KOPT-K1 (cell line): ENCODE measurements around the gene LEAP2.
"Not testable (repeated sequence)": the region's sequence is repeated elsewhere in the genome, so short reads cannot be mapped to it uniquely, and the experiment has no call there.

Experiments
- H3K27ac ChIP-seq: fragments of 200-600 bp; sonication (generic); 2 replicates; pipeline ENCODE4 v1.5.1; 2016; ENCODE audit warnings: antibody characterized with exemption, mild to moderate bottlenecking, low read depth, low read length; ENCODE audit not compliant: poor library complexity, severe bottlenecking
- H3K36me3 ChIP-seq: fragments of 200-600 bp; sonication (generic); 2 replicates; pipeline ENCODE4 v1.5.1; 2017; ENCODE audit warnings: antibody characterized with exemption, mild to moderate bottlenecking, low read length, moderate library complexity; ENCODE audit not compliant: insufficient read depth
- H3K9me3 ChIP-seq: fragments of 200-600 bp; sonication (generic); 2 replicates; pipeline ENCODE4 v1.5.1; 2017; ENCODE audit warnings: antibody characterized with exemption, low read length, mild to moderate bottlenecking; ENCODE audit not compliant: insufficient read depth, poor library complexity, severe bottlenecking

The LEAP2 gene

GRCh38 chr5:132836852-132837251 is 36.6 kb upstream of the LEAP2 start:
- Histone ChIP-seq H3K36me3 (no peaks in the 10 kb centered on the region), H3K27ac (no peak overlapping the region), H3K9me3 (no peaks in the 10 kb centered on the region)

GRCh38 chr5:132837868-132838267 is 35.6 kb upstream of the LEAP2 start:
- no peaks in the 10 kb centered on the region for H3K9me3 ChIP-seq
- no peaks in the 10 kb centered on the region for H3K36me3 ChIP-seq
- H3K27ac ChIP-seq = no peak overlapping the region

GRCh38 chr5:132838516-132839282 is 34.8 kb upstream of the LEAP2 start:
- no peak overlapping the region for H3K27ac ChIP-seq
- H3K36me3 ChIP-seq = no peaks in the 10 kb centered on the region
- no peaks in the 10 kb centered on the region for H3K9me3 ChIP-seq

GRCh38 chr5:132839426-132840301 is 33.8 kb upstream of the LEAP2 start:
- Histone ChIP-seq H3K36me3 (no peaks in the 10 kb centered on the region), H3K27ac (no peak overlapping the region), H3K9me3 (no peaks in the 10 kb centered on the region)

GRCh38 chr5:132840313-132840712 is 33.2 kb upstream of the LEAP2 start:
- Histone ChIP-seq H3K36me3 (no peaks in the 10 kb centered on the region), H3K27ac (no peak overlapping the region)

GRCh38 chr5:132840896-132841295 is 32.6 kb upstream of the LEAP2 start:
- no peaks in the 10 kb centered on the region for H3K36me3 ChIP-seq

More at GRCh38 chr5:132840313-132840712, 33.2 kb upstream of the LEAP2 start:
- H3K9me3 ChIP-seq = no peaks in the 10 kb centered on the region

GRCh38 chr5:132841305-132841704 is 32.2 kb upstream of the LEAP2 start:
- no peaks in the 10 kb centered on the region for H3K9me3 ChIP-seq
- H3K36me3 ChIP-seq = no peaks in the 10 kb centered on the region
- H3K27ac ChIP-seq = no peak overlapping the region

More at GRCh38 chr5:132840896-132841295, 32.6 kb upstream of the LEAP2 start:
- Histone ChIP-seq H3K27ac (no peak overlapping the region), H3K9me3 (no peaks in the 10 kb centered on the region)

GRCh38 chr5:132848270-132848669 is 25.2 kb upstream of the LEAP2 start:
- Histone ChIP-seq H3K27ac (no peak overlapping the region), H3K36me3 (no peaks in the 10 kb centered on the region), H3K9me3 (no peaks in the 10 kb centered on the region)

GRCh38 chr5:132849347-132849746 is 24.1 kb upstream of the LEAP2 start:
- H3K27ac ChIP-seq = no peak overlapping the region
- no peaks in the 10 kb centered on the region for H3K9me3 ChIP-seq
- no peaks in the 10 kb centered on the region for H3K36me3 ChIP-seq

GRCh38 chr5:132850066-132850465 is 23.4 kb upstream of the LEAP2 start:
- H3K27ac ChIP-seq = no peak overlapping the region
- no peaks in the 10 kb centered on the region for H3K9me3 ChIP-seq
- no peaks in the 10 kb centered on the region for H3K36me3 ChIP-seq

GRCh38 chr5:132853323-132853722 is 20.1 kb upstream of the LEAP2 start:
- Histone ChIP-seq H3K27ac (no peak overlapping the region), H3K9me3 (no peaks in the 10 kb centered on the region), H3K36me3 (no peaks in the 10 kb centered on the region)

GRCh38 chr5:132853790-132854189 is 19.7 kb upstream of the LEAP2 start:
- no peaks in the 10 kb centered on the region for H3K36me3 ChIP-seq
- no peak overlapping the region for H3K27ac ChIP-seq

GRCh38 chr5:132854301-132854700 is 19.2 kb upstream of the LEAP2 start:
- Histone ChIP-seq H3K9me3 (no peaks in the 10 kb centered on the region), H3K27ac (no peak overlapping the region), H3K36me3 (no peaks in the 10 kb centered on the region)

More at GRCh38 chr5:132853790-132854189, 19.7 kb upstream of the LEAP2 start:
- no peaks in the 10 kb centered on the region for H3K9me3 ChIP-seq

- not testable (repeated sequence) for H3K27ac ChIP-seq, H3K9me3 ChIP-seq, H3K36me3 ChIP-seq
Measured at GRCh38 chr5:132854992-132855391, 18.5 kb upstream of the LEAP2 start.

GRCh38 chr5:132856011-132856410 is 17.5 kb upstream of the LEAP2 start:
- Histone ChIP-seq H3K9me3 (no peaks in the 10 kb centered on the region), H3K36me3 (no peaks in the 10 kb centered on the region), H3K27ac (no peak overlapping the region)
